Lung (tissue), 12 donors: ENCODE data around the gene TMEFF2. TPM values are rescaled to one million over a fixed set of nuclear protein-coding genes. Genes with fewer than 3 reads are reported as not detected.

Source experiments
- ATAC-seq: fragments of 200-7000 bp; cut with Tn5 transposase; one replicate; pipeline ENCODE4 v1.9.1; 2020; ENCODE audit warnings: moderate number of reproducible peaks; ENCODE audit not compliant: insufficient read depth, low FRiP score
- DNase-seq, 3 donors: peaks; one replicate each; pipeline ENCODE4 v3.0.0-alpha.2; 2013 to 2017
- H3K27ac ChIP-seq, 2 donors: one replicate each; pipeline ENCODE4 v1.5.1; 2013; ENCODE audit warnings: mild to moderate bottlenecking in 2 of 2, moderate library complexity in 2 of 2, control low read depth in 1 of 2, inconsistent platforms in 1 of 2, low read depth in 1 of 2, low read length in 1 of 2
- H3K27me3 ChIP-seq, 3 donors: one replicate each; pipeline ENCODE4 v1.5.1; 2013; ENCODE audit warnings: low read length in 2 of 3; ENCODE audit not compliant: control insufficient read depth in 3 of 3, insufficient read depth in 3 of 3
- H3K36me3 ChIP-seq, 4 donors: one replicate each; pipeline ENCODE4 v1.5.1; 2013; ENCODE audit warnings: low read length in 4 of 4, mild to moderate bottlenecking in 1 of 4, moderate library complexity in 1 of 4; ENCODE audit not compliant: control insufficient read depth in 4 of 4, insufficient read depth in 4 of 4
- H3K4me1 ChIP-seq, 5 donors: one replicate each; pipeline ENCODE4 v1.5.1; 2013; ENCODE audit warnings: low read length in 5 of 5, mild to moderate bottlenecking in 2 of 5, moderate library complexity in 1 of 5; ENCODE audit not compliant: control insufficient read depth in 5 of 5, insufficient read depth in 5 of 5
- H3K4me3 ChIP-seq: one replicate; pipeline ENCODE4 v1.5.1; 2013; ENCODE audit warnings: mild to moderate bottlenecking, control low read depth, moderate library complexity
- H3K9ac ChIP-seq, 2 donors: one replicate each; pipeline ENCODE4 v1.5.1; 2013; ENCODE audit warnings: low read length in 2 of 2, control low read depth in 1 of 2; ENCODE audit not compliant: insufficient read depth in 1 of 2
- H3K9me3 ChIP-seq, 4 donors: one replicate each; pipeline ENCODE4 v1.5.1; 2013; ENCODE audit warnings: low read length in 3 of 4, mild to moderate bottlenecking in 1 of 4, moderate library complexity in 1 of 4; ENCODE audit not compliant: control insufficient read depth in 4 of 4, insufficient read depth in 3 of 4
- WGBS, 2 donors: extraction: QIAGEN DNeasy Blood & Tissue Kit; methylation state at CpG; one replicate each; pipeline ENCODE4 v1.1.7; 2013; 5-methylcytosine and 5-hydroxymethylcytosine counted together
- polyA plus RNA-seq, 2 donors: library from polyadenylated mRNA; stranded (reverse); fragments of 200-250 nt; gene quantifications; one replicate each; pipeline ENCODE4 v1.2.1, GENCODE V29; 2013
- total RNA-seq, 2 donors: library from RNA; depleted of rRNA in 1 of 2; stranded (reverse); fragments of >200 nt in 1 of 2; gene quantifications; one replicate each; pipeline ENCODE4 v1.2.1, GENCODE V29; 2014 to 2021
- TF ChIP-seq, protein P1 (sequence below): IDR thresholded peaks from 2 replicates; pipeline ENCODE4 v1.5.1; 2012; ENCODE audit warnings: mild to moderate bottlenecking; ENCODE audit errors: control extremely low read depth, extremely low read depth
- donor health status: control.
- donor health status: control.
- donor health status: Bipolar disorder and iron deficiency.
- donor health status: healthy.
- donor health status: DM: yes; HTN: yes; CAD: no.

Gene TMEFF2
- total and polyA plus RNA-seq, 4 donors = 0.43 TPM; not detected in 3

DNA sequence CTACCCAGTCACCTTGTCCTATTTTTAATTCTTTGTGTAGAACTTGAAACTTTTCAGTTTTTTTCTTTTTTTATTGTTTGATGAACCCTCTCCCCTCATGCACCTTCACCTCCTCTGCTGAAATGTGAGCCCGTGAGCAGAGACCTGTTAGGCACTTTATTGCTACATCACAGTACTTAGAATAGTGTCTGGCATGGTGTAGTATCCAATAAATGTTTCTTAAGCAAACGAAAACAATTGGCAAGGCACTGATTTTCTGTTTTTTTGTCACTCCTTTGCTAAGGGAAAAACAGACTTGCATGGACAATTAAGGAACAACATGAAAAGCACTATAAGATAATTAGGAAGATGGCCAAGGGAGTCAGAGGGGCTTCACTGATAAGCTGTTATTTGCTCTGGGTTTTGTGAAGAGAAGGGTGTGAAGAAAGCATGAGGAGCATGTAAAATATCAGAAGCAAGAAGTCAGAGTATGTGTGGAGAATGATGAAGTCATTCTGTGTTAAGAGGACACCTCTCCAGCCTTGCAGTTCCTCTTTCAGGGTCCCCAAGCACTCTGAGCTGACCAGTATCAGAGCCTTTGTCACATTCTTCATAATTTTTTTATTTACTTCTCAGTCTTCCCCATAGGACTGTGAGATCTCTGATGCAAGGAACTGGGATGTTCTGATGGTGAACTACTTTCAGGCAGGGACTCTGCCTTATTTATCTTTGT, 248.1 kb downstream of the TMEFF2 start:
- DNase-seq (no peak), ATAC-seq (no peak)
- 38 to 63% methylated on average over 2 of the region's 2 CpGs for WGBS, 2 donors
- H3K9me3 ChIP-seq = no peaks in the 10 kb centered on the region
- TF ChIP-seq, protein P1, sequence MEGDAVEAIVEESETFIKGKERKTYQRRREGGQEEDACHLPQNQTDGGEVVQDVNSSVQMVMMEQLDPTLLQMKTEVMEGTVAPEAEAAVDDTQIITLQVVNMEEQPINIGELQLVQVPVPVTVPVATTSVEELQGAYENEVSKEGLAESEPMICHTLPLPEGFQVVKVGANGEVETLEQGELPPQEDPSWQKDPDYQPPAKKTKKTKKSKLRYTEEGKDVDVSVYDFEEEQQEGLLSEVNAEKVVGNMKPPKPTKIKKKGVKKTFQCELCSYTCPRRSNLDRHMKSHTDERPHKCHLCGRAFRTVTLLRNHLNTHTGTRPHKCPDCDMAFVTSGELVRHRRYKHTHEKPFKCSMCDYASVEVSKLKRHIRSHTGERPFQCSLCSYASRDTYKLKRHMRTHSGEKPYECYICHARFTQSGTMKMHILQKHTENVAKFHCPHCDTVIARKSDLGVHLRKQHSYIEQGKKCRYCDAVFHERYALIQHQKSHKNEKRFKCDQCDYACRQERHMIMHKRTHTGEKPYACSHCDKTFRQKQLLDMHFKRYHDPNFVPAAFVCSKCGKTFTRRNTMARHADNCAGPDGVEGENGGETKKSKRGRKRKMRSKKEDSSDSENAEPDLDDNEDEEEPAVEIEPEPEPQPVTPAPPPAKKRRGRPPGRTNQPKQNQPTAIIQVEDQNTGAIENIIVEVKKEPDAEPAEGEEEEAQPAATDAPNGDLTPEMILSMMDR = no peak
- H3K4me1 ChIP-seq = peaks cover 0 to 2% (median 0%) of the 10 kb centered on the region in 5 donors
- H3K36me3 ChIP-seq = no peaks in the 10 kb centered on the region
- no peak overlapping the region for H3K4me3 ChIP-seq
- no peak overlapping the region for H3K27ac ChIP-seq
- no peak overlapping the region for H3K9ac ChIP-seq
- no peaks in the 10 kb centered on the region for H3K27me3 ChIP-seq

DNA sequence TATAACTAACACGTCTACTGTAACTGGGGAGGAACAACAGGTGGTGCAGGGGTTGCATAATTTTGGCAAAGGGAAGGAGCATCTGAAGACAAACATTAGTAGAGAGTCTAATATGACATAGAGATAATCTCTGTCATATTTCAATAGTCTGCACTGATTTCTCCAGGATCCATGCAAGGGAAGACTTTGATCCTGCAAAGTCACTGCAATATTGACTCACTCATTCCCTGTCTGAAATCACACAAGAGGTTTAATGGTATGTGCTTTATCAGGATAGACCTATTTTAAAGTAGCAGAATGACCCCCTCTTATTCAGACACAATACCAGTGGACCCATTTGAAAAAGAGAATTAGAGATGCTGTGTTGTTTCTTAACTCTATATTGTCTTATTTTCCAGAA, 249.1 kb downstream of the TMEFF2 start:
- WGBS, 2 donors = 59 to 75% methylated on average over 1 of the region's 1 CpG
- no peak overlapping the region for H3K27ac ChIP-seq
- peaks cover 0 to 2% (median 0%) of the 10 kb centered on the region in 5 donors for H3K4me1 ChIP-seq
- no peak overlapping the region for H3K4me3 ChIP-seq
- TF ChIP-seq, protein P1 = no peak
- no peaks in the 10 kb centered on the region for H3K27me3 ChIP-seq
- H3K9ac ChIP-seq = no peak overlapping the region
- DNase-seq = no peak
- no peak for ATAC-seq
- H3K36me3 ChIP-seq = no peaks in the 10 kb centered on the region
- H3K9me3 ChIP-seq = no peaks in the 10 kb centered on the region

DNA sequence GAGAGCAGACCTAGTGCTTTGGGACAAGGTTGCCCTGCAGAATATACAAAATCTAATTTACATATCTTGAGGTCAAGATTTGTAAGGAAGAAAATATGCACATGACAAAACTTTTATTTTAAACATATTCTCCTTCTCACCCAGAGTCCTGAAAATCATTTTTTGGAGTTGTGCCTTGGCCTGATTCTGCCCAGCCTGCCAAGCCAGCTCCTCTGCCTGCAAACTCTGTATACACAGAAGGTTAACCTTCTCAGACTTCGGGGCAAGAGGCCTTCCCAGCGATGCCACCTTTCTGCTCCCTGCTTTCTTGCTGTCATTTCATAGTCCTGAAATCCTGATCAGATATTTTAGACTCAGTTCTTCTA, 252.0 kb downstream of the TMEFF2 start:
- TF ChIP-seq, protein P1 = no peak
- no peak for DNase-seq
- no peaks in the 10 kb centered on the region for H3K9me3 ChIP-seq
- H3K27me3 ChIP-seq = no peaks in the 10 kb centered on the region
- H3K4me3 ChIP-seq = no peak overlapping the region
- 77 to 87% methylated on average over 2 of the region's 2 CpGs for WGBS, 2 donors
- no peaks in the 10 kb centered on the region for H3K36me3 ChIP-seq
- no peak overlapping the region for H3K27ac ChIP-seq
- no peak overlapping the region for H3K9ac ChIP-seq
- no peaks in the 10 kb centered on the region for H3K4me1 ChIP-seq
- no peak for ATAC-seq
